Measurements from ENCODE around the gene RNU6-1.

The RNU6-1 gene

DNA sequence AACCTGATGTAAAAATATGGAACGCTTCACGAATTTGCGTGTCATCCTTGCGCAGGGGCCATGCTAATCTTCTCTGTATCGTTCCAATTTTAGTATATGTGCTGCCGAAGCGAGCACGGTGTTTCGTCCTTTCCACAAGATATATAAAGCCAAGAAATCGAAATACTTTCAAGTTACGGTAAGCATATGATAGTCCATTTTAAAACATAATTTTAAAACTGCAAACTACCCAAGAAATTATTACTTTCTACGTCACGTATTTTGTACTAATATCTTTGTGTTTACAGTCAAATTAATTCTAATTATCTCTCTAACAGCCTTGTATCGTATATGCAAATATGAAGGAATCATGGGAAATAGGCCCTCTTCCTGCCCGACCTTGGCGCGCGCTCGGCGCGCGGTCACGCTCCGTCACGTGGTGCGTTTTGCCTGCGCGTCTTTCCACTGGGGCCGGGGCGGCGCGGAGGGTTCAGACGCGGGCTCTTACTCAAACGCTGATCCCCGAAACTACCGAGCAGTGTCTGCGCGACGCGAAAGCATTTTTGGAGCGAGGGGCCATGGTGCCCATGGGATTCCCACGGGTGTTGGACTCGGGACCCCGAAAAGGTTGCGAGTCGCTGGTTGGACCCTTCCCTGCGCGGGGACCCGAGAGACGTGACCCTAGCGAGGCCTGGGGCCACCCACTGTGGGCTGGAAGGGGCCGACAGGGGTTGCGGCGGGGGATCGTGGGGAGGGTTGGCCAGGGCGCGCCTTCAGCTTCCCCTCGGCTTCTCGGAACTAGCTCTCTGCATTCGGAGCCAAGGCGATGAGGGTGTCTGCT is at the start of gene RNU6-1:
Gene RNU6-1 (minus strand): TSS at position 117 of the 820 bp plus-strand sequence.
- DNase-seq (ENCODE audit: low read depth in 2 of 2) = peak; percentile 89 to 93

DNA sequence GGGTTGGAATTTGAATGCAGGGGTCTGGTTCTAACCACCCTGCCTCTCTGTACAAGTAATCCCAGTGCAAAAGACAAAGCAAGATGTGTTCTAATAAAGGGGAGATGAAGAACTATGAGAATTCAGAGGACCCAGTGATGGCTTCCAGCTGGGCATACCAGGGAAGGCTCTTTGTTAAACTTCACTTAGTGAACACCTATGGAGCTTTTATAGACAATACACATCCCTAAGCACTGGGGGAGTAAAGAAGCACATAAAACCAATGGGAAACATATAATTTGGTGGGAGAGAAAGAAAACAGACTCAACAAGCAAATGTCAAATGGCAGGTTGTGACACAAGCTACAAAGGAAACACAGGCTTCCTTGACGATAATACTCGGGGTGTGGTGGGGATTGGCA is 47.9 kb upstream of the RNU6-1 start:
- DNase-seq (ENCODE audit: low read depth in 2 of 2) = no peak

DNA sequence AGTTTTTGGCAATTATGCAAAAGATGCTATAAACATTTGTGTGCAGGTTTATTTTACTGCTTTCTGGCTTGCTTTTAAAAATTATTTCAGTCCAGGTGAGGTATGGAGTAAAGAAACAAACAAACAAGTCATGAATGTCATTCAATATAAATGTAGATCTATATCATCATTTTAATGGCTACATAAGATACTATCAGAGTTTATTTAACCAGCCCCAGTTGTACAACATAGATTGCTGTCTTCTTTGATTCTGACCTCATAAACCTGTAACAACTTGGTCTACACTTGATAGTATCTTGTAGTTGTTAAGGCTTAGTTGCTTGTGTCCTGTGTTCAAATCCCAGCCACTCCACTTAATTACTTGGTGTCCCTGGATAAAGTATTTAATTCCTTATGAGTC is 46.0 kb upstream of the RNU6-1 start:
- no peak for DNase-seq (ENCODE audit: low read depth in 2 of 2)

DNA sequence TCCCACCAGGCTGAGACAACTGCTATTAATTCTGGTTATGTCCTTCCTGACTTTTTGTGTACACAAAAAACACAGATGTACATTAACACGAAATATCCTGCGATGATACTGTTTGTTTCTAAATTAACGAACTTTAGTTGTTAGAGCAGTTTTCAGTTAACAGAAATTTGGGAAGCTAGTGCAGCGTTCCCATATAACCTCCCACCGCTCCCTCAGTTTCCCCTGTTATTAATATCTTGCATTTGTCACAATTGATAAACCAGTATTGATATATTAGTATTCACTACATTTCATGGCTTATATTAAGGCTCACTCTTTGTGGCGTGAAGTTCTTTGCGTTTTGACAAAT is 45.3 kb upstream of the RNU6-1 start:
- DNase-seq (ENCODE audit: low read depth in 2 of 2) = no peak

DNA sequence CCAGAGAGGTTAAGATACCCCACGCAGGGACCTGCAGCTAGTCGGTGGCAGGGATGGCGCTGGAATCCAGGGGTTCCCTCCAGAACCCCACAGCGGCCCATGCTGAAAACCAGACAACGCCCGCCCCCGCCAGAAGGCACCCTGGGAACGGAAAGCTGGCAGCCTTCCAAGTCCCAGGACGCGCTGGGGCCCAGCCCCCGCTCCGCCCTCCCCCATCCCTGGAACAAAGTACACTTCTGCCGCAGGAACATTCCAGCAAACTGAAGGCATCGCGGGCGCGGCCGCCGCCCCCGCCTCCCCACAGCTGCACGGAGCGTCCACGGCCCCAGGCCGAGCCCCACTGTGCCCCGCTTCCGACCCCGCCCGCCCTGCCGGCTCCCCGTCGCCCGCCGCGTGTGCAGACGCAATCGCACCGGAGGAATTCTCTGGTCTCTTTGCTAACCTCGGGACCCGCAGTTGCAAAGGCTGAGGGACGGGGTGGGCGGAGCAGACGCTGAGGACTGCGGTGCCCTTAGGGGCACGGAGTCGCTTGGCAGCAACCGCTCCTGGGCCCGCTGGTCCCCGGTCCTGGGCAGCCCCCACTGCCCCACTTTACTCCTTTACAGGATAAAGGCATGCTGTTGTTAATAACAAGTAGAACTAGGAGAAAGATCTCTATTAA is 44.8 kb upstream of the RNU6-1 start:
- peak; percentile 13 to 23 for DNase-seq (ENCODE audit: low read depth in 2 of 2)

DNA sequence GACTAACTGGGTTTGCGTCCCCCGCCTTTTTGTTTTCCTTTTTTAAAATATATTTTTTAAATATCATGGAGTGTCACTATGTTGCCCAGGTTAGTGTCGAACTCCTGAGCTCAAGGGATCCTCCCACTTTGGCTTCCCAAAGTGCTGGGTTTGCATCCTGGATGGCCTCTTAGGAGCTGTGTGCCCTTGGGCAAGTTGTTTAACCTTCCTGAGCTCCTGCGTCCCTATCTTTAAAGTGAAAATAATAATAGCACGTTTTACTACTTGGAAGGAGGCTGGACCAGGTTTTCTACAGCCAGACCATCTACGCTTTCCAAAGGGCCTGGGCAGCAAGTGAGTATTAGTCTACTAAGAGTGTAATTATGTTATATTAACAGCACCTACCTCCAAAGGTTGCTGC is 44.2 kb upstream of the RNU6-1 start:
- DNase-seq (ENCODE audit: low read depth in 2 of 2) = no peak

DNA sequence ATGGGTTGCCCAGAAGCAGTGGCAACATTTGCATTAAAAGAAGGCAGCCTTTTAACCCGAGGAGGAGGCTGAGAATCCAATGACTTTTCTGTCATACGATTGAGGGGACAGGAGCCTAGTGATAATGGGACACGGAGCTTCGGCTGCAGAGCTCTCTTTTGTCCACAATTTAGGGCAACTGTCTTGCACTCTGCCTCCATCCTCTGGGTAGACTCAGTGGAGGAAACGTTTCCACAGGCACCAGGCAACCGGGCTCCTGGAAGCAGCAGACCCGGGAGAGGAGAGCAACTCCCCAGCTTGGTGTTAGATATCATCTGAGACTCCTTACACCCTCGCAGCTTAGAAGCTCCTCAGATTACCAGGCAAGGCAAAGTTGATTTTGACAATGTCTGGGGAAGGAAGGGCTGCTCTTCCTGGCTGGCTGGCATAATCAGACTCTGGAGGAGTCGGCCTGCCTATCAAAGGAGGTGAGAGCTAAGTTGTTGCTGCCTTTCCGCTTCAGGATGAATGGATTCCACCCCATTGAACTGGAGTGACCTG is 43.5 kb upstream of the RNU6-1 start:
- no peak for DNase-seq (ENCODE audit: low read depth in 2 of 2)

DNA sequence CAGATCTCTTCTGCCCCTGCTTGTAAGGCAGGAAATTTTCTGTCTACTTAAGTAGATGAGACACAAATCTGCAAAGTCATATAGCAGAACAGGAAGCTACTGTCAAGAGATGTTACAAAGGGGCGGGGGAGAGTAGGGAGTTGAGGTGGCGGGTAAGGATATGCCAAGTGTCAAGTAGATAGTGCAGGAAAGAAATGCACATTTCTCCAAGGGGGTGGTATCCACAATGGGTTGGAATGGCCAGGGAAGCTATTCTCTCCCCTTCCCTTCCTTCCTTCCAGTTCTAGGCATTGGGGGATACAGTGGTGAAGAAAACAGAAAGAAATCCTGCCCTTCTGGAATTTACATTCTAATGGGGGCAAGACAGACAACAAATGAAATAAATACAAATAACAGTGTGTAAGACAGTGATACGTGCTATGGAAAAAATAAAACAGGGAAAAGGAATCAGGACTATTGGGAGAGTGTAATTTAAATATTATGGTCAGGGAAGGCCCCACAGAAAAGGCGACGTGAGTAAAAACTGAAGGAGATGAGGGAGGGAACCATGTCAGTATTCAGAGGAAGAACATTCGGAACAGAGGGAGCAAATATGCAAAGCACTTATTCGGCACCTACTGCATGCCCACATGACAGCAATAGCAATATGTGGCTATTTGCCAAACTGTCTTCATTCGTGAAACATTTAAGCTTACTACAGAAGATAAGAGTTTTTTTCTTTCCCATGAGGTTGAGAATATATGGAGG is 42.8 kb upstream of the RNU6-1 start:
- DNase-seq (ENCODE audit: low read depth in 2 of 2) = no peak

DNA sequence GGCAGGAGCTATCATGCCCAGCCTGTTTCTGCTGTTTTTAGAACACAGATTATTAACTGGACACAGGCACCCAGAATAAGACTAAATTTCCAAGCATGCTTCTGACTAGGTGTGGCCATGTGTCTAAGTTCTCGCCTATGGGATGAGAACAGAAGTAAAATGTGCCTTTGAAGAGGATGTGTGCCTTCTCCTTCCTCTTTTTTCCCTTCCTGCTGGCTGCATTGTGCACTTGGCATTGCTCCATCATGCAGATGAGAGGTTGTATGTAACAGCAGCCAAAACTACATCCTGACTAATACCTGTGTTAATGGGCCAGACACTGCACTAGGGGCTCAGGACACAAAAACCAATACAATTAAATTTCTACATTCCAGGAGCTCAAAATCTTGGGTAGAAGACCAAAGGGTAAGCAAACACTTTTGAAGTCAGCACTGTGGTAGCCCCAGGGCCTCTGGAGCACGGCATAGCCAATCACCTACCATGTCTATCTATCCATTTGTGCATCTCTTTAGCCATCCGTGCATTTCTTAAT is 40.9 kb upstream of the RNU6-1 start:
- no peak for DNase-seq (ENCODE audit: low read depth in 2 of 2)

DNA sequence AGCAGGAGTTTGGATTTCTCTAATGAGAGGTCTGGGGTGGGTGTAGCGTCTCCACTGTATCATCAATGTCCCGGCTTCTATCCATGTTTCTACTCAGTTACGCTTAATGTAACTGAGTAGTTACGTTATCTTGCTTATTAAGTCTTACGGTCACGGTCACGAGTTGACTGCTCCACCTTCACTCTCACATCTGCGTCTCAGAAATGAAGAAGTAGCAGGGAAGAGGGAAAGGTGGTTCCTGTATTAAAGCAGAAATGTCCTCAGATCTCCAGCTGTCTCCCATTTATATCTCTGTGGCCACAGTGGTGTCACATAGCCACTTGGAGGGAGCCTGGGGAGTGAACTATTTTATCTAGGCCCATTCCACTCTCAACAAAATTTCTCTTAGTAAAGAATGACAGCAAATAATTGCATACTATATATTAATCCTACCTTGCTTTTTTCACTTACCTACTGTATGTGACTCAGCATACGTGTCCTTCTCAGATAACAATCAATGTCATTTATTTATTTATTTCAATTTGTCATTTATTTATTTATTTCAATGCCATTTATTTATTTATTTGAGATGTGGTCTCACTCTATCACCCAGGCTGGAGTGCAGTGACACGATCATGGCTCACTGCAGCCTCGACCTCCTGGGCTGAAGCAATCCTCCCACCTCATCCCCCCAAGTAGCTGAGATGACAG is 39.7 kb upstream of the RNU6-1 start:
- DNase-seq (ENCODE audit: low read depth in 2 of 2) = no peak

DNA sequence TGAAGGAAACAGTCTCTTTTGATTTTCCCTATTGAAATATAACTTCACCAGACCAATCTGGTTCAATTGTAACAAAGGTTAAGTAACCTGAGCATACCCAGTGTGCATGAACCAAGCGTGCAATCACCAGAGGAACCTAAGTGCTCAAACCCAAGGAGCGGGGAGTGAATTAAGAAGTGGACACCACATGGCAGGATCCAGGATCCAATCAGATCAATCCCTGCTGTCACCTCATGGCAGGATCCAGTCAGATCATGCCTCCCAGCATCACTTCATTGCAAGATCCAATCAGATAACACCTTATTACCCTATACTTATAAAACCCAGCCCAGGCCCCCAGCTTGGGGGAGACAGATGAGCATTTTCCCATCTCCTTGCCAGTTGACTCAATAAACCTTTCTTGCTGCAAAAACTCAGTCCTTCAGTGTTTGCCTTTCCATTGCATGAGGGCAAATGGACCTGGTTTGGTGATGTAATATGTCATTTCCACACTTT is 38.9 kb upstream of the RNU6-1 start:
- no peak for DNase-seq (ENCODE audit: low read depth in 2 of 2)

DNA sequence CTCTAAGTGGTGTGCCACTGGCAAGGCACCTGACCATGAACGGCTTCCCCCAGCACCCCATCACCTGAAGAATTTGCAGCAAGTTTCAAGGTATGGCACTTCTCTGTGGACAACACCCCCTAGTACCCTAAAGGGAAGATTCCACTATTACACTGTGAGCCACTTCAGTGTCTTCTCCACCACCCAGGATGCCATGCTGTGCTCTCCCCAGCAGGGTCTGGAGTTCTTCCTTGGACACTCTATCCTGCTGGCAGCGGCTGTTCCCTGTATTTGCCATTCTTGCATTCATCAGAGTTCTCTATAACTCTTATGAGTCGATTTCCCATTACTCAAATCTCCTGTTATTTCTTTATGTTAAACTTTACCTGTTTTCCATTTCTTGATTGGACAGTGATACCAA is 33.9 kb upstream of the RNU6-1 start:
- DNase-seq (ENCODE audit: low read depth in 2 of 2) = no peak

DNA sequence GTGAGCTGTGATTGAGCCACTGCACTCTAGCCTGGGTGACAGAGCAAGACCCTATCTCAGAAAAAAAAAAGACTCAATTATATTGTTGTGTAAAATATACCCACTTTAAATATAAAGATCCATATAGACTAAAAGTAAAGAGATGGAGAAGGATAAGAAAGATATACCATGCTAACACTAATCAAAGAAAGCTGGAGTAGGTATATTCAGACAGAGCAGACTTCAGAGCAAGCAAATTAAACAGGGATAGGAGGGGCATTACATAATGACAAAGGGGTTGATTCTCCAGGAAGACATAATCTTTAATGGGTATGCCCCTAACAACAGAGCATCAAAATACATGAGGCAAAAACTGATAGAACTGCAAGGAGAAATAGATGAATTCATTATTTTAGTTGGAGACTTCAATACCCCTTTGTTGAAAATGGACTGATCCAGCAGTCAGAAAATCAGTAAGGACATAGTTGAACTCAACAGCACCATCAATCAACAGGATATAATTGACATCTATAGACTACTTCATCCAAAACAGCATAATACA is 31.1 kb upstream of the RNU6-1 start:
- no peak for DNase-seq (ENCODE audit: low read depth in 2 of 2)

DNA sequence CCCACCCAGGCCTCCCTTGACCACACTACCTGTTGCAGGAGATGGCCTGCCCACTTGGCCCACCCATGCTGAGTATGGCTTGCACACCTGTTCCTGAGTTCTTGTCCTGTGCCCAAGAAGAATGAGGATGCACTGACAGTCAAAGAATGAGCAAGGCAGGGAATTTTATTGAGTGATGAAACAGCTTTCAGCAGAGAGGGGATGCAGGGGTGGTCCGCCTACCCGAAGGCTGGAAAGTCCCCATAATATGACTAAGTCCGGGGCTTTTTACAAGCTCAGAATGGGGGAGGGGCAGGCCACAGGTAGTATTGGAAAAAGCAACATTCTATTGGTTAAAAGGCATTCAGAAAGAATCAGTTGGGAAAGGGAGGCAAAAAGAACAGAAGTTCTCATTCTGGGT is 29.9 kb upstream of the RNU6-1 start:
- DNase-seq (ENCODE audit: low read depth in 2 of 2) = no peak

DNA sequence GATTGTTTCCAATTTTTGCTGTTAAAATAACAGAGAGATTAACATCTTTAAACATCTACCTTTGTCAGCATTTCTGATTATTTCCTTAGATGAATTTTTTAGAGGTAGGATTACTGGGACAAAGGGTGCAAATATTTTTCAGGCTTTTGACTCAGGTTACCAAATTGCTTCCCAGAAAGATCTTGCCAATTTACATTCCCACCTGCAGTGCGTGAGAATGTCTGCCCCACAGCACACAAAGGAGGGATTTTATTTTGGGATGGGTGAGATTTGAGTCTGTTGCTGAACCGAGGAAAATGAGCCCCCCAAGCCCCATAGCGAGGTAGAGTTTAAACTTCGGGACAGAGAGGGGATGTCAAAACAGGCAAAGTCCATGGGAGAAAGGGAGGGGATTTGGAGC is 25.9 kb upstream of the RNU6-1 start:
- DNase-seq (ENCODE audit: low read depth in 2 of 2) = no peak

DNA sequence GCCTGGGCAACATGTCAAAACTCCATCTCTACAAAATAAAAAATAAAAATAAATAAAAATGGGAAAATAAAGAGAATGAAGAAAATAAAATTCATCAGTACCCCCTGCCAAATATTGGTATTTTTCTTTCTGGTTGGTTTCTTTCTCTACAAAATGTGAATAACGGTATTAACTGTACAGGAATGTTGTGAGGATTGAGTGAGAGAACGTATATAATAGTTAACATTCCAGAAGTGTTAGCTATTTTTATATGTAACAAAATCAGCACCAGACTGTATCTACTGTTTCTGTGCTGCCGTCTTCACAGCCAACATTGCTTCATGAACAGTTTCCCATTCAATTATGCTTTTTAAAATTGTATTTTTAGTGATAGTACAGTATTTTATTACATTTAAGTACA is 25.5 kb upstream of the RNU6-1 start:
- no peak for DNase-seq (ENCODE audit: low read depth in 2 of 2)

DNA sequence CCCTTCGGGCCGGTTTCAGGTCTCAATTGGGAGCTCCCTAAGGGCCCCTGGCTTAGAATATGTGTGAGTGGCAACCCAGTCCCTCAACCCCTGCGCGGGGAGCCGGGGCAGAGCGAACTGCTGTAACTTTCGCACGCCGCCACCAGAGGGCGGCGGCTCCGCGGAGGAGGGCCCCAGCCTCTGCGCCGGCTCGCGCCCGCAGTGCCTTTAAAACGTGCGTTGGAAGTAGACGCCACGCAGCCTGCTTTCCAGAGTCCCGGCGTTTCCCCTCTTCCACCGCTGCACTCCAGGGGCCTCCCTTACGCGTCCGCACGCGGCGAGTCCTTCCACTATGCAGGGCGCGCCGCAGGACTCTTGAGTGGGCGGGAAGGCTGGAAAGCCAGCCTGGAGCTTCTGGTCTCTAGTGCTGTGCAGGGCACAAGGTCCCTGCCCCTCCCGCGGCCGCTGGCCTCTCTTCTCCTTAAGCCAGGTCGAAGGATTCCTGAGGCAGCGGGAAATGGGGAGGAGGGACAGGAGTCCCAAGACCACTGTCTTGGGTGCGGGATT is 23.7 kb upstream of the RNU6-1 start:
- DNase-seq (ENCODE audit: low read depth in 2 of 2) = peak; percentile 43 to 63

DNA sequence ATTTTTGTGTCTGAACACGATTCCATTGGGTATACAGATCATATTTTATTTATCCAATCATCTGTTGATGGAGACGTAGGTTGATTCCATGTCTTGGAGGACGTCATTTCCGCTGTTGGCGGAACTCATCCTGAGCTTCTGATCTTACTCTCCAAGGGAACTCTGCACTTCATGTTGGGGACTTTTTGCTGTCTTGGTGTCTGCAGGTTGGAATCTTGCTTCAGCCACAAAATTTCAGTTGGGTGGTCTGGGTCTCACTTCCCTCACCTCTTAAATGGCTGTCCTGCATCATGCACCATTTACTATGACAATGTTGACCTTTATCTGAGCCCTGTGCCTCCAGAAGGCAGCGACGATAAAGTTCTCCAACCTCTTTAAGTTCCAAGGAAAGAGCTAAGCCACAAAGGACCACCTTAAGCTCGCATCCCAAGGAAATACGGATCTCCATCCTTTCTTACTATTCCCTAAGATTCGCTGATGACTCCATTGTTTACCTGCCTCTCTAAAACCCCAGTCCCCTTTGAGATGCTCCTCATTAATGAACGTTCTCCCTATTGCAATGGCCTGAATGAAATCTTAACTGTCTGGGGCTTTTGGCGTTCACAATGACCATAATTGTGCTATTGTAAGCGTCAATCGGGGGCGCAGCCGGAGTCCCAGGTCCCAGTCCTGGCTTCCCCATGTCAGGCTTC is 23.1 kb upstream of the RNU6-1 start:
- DNase-seq (ENCODE audit: low read depth in 2 of 2) = no peak

DNA sequence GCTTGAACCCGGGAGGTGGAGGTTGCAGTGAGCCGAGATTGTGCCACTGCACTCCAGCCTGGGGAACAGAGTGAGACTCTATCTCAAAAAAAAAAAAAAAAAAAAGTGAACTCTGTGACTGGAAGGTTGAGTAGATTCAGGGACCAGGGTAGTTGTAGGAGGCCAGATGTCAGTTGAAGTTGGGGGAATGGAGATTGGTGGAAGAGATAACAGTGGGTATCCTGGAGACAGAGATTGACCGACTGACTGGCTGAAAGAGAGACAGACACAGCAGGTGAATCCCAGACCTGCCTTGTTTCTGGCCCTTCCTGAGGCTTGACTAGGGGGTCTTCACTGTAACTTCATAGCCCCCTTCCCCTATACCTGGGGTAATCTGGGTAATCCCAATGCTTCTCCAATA is 22.1 kb upstream of the RNU6-1 start:
- no peak for DNase-seq (ENCODE audit: low read depth in 2 of 2)

DNA sequence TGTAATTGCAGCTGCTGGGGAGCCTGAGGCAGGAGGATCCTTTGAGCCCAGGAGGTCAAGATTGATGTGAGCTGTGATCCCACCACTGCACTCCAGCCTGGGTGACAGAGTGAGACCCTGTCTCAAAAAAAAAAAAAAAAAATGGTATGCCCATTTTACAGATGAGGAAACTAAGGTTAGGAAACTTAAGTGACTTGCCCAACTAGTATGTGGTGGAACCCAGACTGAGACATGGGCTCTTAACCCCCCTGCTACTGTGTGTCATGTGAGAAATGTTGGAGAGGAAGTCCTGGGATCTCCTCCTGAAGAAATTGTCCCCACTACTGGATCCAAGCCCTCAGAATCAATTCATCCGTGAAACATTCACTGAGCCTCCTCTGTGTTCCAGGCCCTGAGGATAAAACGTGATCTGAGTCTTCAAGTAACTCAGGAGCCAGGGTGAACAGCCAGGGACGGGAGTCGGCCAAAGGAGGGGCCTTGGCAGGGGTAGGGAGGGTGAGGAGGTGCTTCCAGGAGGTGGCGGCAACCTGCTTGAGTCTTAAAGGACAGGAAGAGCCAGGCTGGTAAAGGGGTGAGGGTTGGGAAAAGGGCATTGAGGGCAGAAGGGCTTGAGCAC is 19.6 kb upstream of the RNU6-1 start:
- no peak for DNase-seq (ENCODE audit: low read depth in 2 of 2)
